NCI-H748 treated with DMSO at 0.1 percent for 48 hours (cell line): ENCODE data around the gene ACSBG1.

Experiments used
- DNase-seq: peaks from one replicate; lab custom pipeline; 2025; lab: John Stamatoyannopoulos, UW

The ACSBG1 gene

DNA sequence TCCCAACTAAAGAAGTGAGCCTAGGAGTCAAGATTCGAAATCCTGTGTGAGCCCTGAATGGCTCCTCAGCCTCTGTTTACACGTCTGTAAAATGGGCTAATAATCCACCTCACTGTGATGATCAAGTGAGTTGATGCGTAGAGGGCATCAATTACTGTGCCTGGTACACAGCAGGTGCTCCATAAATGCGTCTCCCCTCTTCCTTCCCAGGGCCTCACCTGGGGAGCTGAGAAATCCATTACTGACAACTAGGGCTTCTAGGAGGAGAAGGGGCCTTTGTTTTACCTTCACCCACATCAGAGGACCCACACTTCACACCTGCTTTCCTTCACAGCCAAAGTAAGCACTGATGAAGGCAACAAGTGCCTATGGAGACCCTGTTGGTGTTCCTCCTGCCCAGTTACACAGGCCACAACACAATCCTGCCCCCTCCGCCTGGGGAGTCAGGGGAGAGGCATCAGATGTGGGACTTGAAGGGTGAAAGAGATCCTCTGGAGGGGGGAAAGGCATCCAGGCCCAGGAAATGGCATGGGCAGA lies 104.5 kb downstream of the ACSBG1 start:
- DNase-seq, result no peak

DNA sequence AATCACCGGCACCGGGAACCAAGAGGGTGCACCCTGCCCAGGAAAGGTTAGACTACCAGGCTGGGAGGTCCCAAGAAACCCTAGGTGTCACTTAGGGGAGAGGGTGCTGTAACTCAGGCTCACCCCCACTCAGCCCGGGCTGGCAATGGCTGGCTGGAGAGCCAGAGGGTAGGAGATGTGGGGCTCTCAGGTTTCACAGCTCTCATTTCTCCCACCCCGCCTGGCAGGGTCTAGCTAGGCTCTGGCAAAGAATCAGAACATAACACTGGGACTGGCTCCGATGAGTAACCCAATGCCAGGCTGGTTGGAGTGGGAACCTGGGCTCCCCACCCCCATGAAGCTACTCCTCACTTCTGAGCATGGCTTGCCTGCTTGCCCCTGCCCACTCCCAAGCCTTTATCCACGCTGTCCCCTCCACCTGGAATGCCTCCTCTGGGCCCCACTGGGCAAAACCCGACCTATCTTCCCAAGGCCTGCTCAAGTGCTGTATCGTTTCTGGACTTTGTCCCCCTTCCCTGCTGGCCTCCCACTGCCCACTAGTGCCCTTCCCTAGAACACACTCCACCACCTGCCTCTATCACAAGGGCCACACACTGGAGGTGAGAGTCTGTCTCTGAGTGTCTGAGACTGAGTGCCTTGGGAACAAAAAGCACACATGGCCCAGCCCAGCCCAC lies 105.2 kb downstream of the ACSBG1 start:
- no peak for DNase-seq

DNA sequence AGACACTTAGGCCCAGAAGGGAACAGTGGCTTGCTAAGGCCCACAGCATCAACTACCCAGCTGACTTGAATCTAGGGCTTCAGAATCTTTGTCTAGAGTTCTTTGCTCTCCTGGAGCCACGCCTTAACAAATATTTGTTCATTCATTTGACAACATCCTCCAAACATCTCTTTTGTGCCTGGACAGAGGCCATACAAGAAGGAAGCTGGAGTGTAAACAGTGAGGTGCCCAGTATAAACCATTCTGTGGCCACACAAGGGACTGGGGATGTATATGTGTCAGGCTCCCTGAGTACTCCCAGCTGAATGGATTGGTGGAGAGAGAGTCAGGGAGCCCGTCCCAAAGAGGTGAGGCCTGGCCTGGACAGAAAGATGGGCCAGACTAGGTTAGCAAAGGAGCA lies 106.5 kb downstream of the ACSBG1 start:
- DNase-seq, result no peak

DNA sequence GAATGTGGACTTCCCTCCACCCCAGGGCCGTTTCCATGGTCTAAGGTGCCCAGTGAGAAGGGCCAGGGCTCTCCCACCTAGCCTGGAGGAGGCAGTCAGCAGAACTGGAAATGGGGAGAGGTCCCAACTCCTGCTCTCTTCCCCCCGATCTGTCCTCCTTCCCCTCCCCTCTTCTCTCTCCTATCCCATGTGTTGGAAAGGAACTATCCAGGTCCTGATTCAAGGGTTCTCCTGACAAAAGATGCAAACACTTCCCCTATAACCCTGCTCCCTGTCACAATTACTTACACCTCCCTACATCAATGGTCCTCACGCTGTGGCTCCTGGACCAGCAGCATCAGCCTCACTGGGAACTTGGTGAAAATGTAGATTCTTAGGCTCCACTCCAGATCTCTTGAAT lies 109.1 kb downstream of the ACSBG1 start:
- DNase-seq, result no peak

DNA sequence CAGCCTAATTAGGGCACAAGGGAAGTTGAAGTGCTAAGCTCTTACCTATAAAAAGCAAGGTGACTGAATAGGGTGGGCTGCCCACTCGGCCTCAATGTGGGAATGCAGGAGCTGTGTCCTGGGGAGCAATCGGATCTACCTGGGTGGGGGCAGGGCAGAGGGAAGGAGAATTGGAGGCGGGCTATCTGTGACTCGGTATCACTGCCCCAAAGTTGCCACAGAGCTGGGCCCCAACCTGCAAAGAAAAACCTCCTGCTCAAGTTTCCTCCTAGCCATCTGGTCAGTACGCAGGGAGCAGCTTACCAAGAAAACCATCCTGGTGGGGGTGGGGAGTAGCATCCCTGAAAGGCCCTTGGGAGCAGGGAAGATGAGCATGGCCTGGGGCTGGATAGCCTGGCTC lies 113.8 kb downstream of the ACSBG1 start:
- DNase-seq, result no peak
